Iris pigment epithelial cell (primary cell): Measurements from ENCODE around the gene ZNHIT1.
"Not testable (repeated sequence)": the region's sequence is repeated elsewhere in the genome, so short reads cannot be mapped to it uniquely, and the experiment has no call there.

Source experiments
- DNase-seq: peaks from one replicate; pipeline ENCODE4 v3.0.0-alpha.2; 2011; ENCODE audit warnings: low read depth

Gene ZNHIT1

GRCh38 chr7:101186844-101187428 is 31.0 kb upstream of the ZNHIT1 start:
- DNase-seq, result no peak

- DNase-seq, result no peak
Measured at GRCh38 chr7:101189109-101189508, 28.9 kb upstream of the ZNHIT1 start.

GRCh38 chr7:101195884-101196283 is 22.1 kb upstream of the ZNHIT1 start:
- DNase-seq, result no peak

- DNase-seq, result no peak
Measured at GRCh38 chr7:101197991-101198390, 20.0 kb upstream of the ZNHIT1 start.

GRCh38 chr7:101198476-101198875 is 19.5 kb upstream of the ZNHIT1 start:
- DNase-seq, result no peak

- not testable (repeated sequence) for DNase-seq
Measured at GRCh38 chr7:101199522-101199921, 18.4 kb upstream of the ZNHIT1 start.

- no peak for DNase-seq
Measured at GRCh38 chr7:101200504-101200861, 17.5 kb upstream of the ZNHIT1 start.

GRCh38 chr7:101200862-101201599 is 16.9 kb upstream of the ZNHIT1 start, which contains the start of gene MOGAT3:
Gene MOGAT3 (minus strand): TSS chr7:101201036. CDS start chr7:101200854, 182 bp downstream.
- DNase-seq, result no peak

- no peak for DNase-seq
Measured at GRCh38 chr7:101201695-101202602, 16.0 kb upstream of the ZNHIT1 start.

GRCh38 chr7:101202603-101202918 is 15.4 kb upstream of the ZNHIT1 start:
- DNase-seq, result no peak

GRCh38 chr7:101203740-101204738 is 13.9 kb upstream of the ZNHIT1 start:
- not testable (repeated sequence) for DNase-seq

- no peak for DNase-seq
Measured at GRCh38 chr7:101205901-101206664, 11.9 kb upstream of the ZNHIT1 start.

- no peak for DNase-seq
Measured at GRCh38 chr7:101206665-101207042, 11.3 kb upstream of the ZNHIT1 start.

GRCh38 chr7:101207459-101207858 is 10.5 kb upstream of the ZNHIT1 start:
- DNase-seq, result no peak

GRCh38 chr7:101208794-101209193 is 9.2 kb upstream of the ZNHIT1 start:
- no peak for DNase-seq

- no peak for DNase-seq
Measured at GRCh38 chr7:101210143-101210542, 7.8 kb upstream of the ZNHIT1 start.

- DNase-seq, result no peak
Measured at GRCh38 chr7:101211501-101211900, 6.5 kb upstream of the ZNHIT1 start.

GRCh38 chr7:101212014-101212413 is 6.0 kb upstream of the ZNHIT1 start:
- no peak for DNase-seq

- DNase-seq, result peak; percentile 40
Measured at GRCh38 chr7:101216001-101216859, 1.7 kb upstream of the ZNHIT1 start.

- no peak for DNase-seq
Measured at GRCh38 chr7:101216860-101217387, 1.0 kb upstream of the ZNHIT1 start.
